Measurements from ENCODE around the gene MMD2.
"Not testable (repeated sequence)": the region's sequence is repeated elsewhere in the genome, so short reads cannot be mapped to it uniquely, and the experiment has no call there.

The MMD2 gene, protein sequence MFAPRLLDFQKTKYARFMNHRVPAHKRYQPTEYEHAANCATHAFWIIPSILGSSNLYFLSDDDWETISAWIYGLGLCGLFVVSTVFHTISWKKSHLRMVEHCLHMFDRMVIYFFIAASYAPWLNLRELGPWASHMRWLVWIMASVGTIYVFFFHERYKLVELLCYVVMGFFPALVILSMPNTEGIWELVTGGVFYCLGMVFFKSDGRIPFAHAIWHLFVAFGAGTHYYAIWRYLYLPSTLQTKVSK

DNA sequence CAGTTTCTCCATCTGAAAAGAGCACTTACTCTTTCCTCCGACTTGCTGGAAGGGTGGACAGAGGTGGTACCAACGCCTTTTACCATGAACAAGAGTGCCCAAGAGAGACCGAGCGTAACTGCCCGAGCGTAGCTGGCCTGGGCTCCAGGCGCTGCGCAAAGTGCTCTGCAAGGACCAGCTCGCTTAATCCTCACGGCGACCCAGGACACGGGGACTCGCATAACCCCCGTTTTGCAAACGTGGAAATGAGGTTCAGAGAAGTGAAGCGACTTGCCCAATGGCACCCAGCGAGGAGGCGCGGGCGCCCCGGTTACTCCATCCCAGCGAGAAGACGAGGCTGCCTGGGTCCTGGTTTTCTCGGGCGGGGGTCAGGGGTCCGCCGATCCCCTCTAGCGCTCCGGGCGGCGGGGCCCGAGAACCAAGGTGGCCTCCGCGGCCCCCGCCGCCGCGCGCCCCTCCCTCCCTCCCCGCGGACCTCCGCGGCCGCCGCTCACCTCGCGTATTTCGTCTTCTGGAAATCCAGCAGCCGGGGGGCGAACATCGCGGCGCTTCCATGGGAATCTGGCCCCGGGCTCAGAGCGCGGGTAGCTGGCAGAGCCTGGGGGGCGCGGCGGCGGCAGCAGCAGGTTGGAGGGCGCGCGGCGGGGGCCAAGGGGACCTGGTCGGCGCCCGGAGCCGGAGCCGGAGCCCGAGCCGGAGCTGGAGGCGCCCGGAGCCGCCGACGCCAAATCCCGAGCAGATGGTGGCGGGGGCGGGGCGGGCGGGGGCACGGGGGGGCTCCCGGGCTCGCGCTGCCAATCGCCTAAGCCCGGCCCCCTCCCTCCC is at the start of gene MMD2:
MMD2 (minus strand) TSS at position 711 of the 825 bp plus-strand sequence; CDS start at position 541, 170 bp downstream.
- DNase-seq = no peak

DNA sequence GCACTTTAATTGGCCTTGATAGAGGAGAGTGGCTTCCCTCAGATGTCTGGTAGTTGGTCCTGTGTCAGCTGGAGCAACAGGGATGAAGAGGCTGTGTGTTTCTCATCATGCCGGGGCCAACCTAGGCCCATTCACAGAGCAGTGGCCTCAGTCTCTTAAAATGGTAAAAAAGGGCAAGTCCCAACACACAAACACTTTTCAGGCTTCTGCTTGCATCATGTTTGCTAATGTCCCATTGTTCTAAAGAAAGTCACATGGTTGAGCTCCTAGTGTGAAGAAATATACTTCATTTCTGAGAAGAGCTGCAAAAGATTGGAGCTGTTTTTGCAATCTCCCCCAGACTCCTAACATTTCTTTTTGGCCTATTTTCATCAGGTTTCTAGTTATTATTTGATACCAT is 46.1 kb upstream of the MMD2 start:
- DNase-seq = no peak

DNA sequence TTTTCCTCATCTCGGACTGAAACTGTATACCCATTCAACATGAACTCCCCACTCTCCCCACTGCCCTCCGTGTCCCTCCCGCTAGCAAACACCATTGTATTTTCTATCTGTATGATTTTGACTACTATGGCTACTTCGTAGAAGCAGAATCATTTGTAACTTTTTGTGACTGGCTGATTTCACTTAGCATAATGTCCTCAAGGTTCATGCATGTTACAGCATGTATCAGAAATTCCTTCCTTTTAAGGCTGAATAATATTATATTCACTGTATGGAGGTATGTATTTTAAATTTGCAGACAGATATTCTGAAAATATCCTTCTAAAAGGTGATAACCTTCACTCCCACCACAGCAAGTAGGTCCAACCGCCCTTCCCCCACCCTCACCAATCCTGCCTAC is 42.9 kb upstream of the MMD2 start:
- DNase-seq = no peak

GRCh38 chr7:5001003-5001402 is 42.0 kb upstream of the MMD2 start:
- DNase-seq = no peak

GRCh38 chr7:4999369-4999950 is 40.5 kb upstream of the MMD2 start:
- no peak for DNase-seq

DNA sequence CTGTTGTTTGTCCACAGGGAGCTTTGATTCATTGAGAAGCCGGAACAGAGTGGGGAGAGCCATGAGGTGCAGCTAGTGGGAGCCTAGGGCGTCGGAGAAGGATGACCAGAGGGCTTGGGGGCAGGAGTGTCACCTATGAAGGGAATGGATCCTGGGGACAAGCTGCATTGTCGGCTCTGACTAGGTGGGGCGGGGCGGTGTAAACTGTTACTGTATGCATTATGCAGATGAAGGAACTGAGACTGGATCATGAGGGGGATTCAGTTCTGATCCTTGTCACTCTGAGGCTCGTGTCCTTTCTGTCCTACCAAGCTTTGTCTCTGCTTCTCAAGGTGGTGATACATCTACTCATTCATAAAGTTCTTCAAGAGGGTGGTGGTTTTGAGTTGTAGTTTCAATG is 39.9 kb upstream of the MMD2 start:
- DNase-seq = no peak

GRCh38 chr7:4998244-4998643 is 39.3 kb upstream of the MMD2 start:
- DNase-seq = no peak

DNA sequence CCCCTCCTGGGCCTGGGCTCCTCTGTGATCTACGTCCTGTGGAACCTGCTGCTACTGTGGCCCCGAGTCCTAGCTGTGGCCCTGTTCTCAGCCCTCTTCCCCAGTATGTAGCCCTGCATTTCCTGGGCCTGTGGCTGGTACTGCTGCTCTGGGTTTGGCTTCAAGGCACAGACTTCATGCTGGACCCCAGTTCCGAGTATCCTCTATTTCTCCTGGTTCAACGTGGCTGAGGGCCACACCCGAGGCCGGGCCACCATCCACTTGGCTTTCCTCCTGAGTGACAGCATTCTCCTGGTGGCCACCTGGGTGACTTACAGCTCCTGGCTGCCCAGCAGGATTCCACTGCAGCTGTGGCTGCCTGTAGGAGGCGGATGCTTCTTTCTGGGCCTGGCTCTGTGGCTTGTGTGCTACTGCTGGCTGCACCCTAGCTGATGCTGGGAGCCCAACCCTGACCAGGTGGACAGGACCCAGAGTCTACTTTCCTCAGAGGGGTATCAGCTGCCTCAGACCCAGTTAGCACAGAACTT is 37.8 kb upstream of the MMD2 start:
- DNase-seq = no peak

DNA sequence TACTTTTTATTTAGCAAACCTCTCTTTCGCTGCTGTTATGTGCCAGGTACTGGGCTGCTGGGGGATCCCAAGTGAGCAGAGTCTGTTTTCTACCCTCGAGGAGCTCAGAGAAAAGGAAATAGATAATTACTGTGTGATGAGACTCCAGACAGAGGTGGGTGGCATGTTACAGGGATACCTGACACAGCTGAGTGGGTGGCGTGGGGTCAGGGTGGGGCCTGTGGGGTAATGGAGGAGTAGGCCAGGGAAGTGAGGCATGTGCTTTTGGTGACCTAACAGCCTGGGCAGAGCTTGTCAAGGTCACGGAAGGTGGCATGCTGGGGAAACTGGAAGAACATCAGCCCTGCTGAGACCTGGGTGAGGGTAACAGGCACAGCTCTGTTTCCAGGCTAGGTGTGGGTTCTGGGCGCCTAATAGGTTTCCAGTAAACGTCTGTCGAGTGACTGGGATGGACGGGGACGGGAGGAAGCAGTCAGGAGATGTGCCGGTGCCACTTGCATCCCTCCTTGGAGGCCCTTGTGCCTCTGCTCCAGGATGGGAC is 36.5 kb upstream of the MMD2 start:
- DNase-seq = no peak

DNA sequence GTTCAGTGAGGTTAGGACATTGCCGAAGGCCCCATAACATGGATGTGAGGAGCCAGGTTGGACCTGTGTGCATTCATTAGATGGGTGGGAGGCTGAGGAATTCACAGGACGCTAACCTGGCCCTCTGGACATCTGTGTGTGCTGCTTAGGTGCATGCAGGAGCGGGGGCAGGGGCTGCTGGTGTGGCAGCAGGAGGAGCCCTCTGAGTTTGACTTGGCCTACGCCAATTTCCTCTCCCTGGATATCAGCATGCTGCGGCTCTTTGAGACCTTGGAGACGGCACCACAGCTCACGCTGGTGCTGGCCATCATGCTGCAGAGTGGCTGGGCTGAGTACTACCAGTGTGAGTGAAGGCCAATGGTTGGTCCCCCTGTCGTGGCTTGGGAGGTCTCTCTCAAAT is 34.5 kb upstream of the MMD2 start:
- no peak for DNase-seq

GRCh38 chr7:4982741-4983140 is 23.8 kb upstream of the MMD2 start:
- DNase-seq = not testable (repeated sequence)

DNA sequence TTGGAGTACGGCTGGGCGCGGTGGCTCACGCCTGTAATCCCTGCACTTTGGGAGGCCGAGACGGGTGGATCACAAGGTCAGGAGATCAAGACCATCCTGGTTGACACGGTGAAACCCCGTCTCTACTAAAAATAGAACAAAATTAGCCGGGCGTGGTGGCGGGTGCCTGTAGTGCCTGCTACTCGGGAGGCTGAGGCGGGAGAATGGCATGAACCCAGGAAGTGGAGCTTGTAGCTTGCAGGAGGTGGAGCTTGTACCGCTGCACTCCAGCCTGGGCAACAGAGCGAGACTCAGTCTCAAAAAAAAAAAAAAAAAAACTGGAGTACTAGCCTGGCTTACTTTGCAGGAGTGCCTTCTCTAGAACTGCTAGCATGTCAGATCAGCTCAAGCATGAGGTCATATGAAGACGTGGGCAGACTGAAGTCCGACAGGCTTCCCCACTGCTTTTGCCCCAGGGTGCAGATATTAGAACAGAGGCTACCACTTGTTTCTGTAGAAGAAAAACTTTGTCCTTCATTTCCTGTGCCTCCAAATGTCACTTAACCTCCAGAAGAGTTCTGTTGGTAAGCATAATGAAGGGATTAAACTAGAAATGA is 22.4 kb upstream of the MMD2 start:
- DNase-seq = not testable (repeated sequence)

GRCh38 chr7:4975626-4976025 is 16.6 kb upstream of the MMD2 start:
- DNase-seq = not testable (repeated sequence)

DNA sequence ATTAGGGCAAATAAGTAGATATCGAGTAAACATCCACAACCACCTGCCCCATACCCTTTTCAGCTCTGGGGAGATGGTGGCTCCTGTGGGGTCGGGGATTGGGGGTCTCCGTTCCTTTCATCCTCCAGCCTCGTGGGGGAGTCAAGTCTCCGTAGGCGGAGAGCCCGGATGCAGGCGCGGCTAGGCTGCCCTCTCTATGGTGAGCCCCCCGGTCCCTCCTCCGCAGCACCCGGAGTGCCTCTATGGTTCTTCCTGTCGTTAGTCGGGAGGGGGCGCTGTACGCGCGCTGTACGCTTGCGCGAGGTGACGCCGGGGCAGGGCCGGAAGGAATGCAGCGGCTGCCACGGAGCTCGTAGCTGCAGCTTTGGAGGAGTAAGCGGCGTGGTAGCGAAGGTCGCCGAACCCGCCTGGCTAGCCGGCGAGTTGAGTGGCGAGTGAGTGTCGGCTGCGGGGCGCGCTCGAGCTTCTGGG is 14.8 kb upstream of the MMD2 start:
- DNase-seq = peak; percentile 86

GRCh38 chr7:4972446-4972845 is 13.5 kb upstream of the MMD2 start:
- not testable (repeated sequence) for DNase-seq

DNA sequence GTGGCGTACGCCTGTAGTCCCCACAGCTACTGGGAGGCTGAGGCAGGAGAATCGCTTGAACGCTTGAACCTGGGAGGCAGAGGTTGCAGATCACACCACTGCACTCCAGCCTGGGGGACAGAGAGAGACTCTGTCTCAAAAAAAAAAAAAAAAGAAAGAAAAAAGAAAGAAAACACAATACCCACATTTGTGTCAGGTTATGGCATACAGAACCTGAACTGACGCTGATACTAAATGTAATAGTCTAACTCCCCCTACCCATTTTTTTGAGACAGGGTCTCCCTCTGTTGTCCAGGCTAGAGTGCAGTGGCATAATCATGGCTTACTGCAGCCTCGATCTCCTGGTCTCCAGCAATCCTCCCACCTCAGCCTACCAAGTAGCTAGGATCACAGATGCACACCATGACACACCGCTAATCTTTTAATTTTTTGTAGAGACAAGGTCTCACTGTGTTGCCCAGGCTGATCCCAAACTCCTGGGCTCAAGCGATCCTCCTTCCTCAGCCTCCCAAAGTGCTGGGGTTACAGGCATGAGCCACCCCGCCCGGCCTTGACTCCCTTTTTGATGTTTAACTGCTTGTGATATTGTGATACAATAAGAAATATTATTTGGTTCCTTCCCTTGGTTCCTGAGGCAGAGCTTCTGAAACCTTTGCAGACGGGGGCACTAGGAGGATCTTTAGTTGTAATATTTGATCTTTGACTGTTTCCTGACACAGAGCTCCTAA is 6.5 kb upstream of the MMD2 start:
- DNase-seq = no peak

DNA sequence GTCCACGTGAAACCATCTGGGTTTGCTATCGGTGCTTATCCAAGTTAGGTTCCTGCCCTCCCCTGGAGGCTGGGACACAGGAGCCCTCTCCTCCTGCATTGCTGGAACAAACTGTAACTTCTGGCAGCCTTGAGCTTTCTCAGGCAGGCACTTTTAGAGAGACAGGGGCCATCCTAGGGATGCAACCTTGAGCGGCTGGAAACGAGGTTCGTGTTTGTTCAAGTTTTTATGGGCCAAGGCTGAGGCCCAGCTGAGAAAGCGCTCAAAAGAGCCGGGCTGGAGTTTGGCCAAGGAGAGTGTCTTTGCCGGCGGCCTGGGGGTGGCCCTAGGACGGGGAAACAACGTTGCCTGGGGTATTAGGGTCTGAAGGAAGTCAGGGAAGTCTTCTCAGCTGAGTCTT is 5.5 kb upstream of the MMD2 start:
- no peak for DNase-seq

GRCh38 chr7:4962872-4963775 is 4.1 kb upstream of the MMD2 start:
- no peak for DNase-seq

- DNase-seq = no peak
These were observed 1.4 kb upstream of the MMD2 start for GRCh38 chr7:4960363-4960762.

DNA sequence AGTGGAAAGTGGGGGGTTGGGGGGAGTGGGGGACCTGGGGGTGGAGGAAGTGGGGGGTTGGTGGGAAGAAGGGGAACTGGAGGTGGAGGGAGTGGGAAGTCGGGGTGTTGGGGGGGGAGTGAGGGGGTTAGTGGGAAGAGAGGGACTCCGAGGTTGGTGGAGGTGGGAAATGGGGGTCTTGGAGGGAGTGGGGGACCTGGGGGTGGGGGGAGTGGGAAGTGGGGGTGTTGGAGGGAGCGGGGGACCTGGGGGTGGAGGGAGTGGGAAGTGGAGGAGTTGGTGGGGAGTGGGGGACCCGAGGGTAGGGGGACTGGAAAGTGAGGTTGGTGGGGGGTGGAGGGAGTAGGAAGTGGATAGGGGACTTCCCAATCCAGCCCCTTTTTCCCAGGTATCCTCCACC is 906 bp upstream of the MMD2 start:
- DNase-seq = no peak

DNA sequence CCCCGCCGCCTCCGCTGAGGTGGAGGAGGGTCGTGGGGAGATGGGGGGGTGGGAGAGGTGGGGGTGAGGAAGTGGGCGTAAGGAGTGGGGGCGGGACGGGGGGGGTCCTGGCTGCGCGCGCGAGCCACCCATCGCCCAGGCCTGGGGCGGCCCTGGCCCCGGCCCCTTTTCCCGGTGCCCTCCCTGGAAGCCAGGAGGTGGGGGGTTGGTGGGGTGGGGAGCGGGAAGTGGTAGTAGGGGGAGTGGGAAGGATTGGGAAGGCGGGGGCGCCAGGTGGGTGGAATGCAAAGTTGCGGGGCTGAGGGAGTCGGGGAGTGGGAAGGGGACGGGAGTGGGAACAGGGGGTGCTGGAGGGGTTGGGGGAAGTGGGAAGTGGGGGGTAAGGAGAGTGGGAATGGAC is 319 bp upstream of the MMD2 start:
- DNase-seq = no peak

Data from T1000 (cell line).